IPS-18c (cell line): Measurements from ENCODE around the gene HMGN3.
"Not testable (repeated sequence)": the region's sequence is repeated elsewhere in the genome, so short reads cannot be mapped to it uniquely, and the experiment has no call there.

Source experiments
- H3K4me3 ChIP-seq: 2 replicates; pipeline ENCODE4 v1.7.0; 2013; ENCODE audit warnings: low read depth, mild to moderate bottlenecking, low read length, moderate library complexity; ENCODE audit not compliant: insufficient read depth
- H3K9me3 ChIP-seq: one replicate; pipeline ENCODE4 v1.6.1; 2013; ENCODE audit warnings: mild to moderate bottlenecking, low read length, moderate library complexity; ENCODE audit not compliant: control insufficient read depth, insufficient read depth

HMGN3 gene

DNA sequence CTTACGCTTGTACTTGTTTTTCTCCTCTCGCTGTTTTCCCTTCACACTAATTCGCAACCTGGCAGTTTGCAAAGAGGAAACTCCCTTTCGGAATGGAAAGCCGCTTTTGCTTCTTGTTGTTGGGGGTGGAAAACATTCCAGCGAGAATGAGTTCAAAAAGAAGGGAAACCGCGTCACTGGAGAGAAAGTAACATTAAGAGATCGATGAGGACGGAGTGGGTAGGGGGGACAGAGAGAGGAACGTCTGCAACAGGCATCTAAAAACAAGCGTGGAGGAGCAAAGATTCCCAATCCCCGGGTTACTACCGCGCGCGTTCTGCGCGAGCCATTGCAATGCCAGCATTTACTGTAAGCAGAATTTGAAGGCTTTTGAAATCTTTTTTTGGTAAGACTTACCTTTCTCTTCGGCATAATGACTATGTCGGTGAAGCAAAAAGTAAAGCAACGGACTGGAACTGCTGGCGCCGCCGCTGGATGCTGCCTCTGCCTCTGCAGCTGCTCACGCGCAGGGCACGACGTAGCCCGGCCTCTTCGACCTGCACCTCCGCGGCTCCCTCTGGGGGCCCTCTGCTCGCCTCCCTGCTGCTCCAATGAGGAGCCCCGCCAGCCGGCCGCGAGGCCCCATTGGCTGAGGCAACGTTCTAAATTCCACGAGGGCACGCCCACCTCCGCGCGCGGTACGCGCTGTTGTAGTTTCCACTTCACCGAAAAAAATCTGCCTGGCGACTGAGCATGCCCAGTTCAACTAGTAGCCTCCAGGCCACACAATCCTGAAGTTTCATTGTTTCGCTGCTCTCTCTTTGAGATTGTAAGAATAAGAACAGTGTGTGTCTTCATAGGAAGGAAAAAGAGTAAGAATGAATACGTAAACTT lies at the start of gene HMGN3:
Gene HMGN3 (minus strand): TSS at position 533 of the 873 bp plus-strand sequence.
- Histone ChIP-seq H3K9me3 (no peaks in the 10 kb centered on the region), H3K4me3 (peak within 1 kb of the TSS; percentile 59)

DNA sequence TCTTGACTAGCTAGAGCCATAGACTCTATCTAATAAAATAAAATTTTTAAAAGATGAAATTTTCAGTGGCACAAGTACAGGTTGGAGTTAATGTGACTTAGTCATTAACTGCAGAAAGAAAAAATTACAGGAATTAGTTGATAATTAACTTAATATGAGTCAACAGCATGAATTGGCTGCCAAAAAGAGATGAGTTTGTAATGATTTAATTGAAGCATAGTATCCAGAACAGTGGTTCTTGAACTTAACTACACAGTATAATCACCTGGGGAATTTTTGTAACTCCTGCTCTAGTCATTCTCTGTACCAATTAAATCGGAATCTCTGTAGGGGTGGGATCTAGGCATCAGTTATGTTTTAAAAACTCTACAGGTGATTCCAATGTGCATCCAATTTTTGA lies 46.3 kb upstream of the HMGN3 start:
- H3K4me3 ChIP-seq = no peak overlapping the region

DNA sequence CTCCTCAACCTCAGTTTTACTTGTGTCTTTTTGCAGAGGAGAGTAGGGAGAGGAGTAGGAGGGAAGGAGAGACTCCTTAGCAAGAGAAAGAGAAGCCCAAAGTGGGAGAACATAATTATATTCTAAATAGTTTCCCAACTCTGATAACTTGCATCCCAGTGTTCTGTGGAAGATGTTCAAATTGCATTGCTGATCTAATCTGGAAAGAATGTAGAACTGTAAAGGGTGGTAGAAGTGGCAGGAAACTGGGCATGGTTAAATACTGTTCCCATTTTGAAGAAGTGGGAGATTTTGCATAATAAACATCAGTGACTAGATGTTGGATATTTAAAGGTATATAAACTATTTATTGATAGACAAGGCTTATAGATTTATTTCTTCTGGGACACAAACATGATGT lies 42.6 kb upstream of the HMGN3 start:
- H3K4me3 ChIP-seq = no peak overlapping the region
- peaks cover 2% of the 10 kb centered on the region for H3K9me3 ChIP-seq

More for the DNA sequence above, 46.3 kb upstream of the HMGN3 start:
- H3K9me3 ChIP-seq = peaks cover 4% of the 10 kb centered on the region

DNA sequence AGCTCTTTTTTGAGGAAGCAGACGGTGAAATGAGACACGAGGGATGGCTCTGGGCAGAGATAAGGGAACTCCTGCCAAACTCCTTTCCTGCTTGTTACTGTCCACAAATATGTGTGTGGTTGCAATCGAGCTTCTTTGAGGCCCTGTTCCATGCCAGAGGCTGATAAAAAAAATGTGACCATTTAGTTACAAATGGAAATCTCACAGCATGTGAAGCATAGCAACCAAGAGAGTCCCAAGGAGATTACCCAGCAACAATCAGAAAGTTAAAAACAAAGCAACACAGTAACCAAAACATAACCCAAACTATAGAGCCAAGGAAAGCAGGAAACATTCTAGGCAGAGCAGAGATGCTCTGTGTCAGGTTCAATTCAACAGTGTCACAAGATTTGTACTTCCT lies 35.4 kb upstream of the HMGN3 start:
- no peak overlapping the region for H3K4me3 ChIP-seq
- no peaks in the 10 kb centered on the region for H3K9me3 ChIP-seq

DNA sequence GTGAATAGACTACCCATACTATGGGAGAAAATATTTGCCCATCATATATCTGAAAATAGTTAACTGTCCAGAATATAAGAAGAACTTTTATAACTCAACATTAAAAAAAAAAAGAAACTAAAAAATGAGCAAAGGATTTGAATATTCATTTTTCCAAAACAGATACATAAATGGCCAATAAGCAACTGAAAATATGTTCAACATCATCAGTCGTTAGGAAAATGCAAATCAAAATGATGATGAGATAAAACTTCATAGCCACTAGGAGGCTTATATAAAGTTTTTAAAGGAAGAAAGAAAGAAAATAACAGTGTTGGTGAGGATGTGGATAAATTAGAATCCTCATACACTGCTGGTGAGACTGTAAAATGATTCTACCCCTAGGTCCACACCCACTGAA lies 32.6 kb upstream of the HMGN3 start:
- no peaks in the 10 kb centered on the region for H3K9me3 ChIP-seq
- no peak overlapping the region for H3K4me3 ChIP-seq

DNA sequence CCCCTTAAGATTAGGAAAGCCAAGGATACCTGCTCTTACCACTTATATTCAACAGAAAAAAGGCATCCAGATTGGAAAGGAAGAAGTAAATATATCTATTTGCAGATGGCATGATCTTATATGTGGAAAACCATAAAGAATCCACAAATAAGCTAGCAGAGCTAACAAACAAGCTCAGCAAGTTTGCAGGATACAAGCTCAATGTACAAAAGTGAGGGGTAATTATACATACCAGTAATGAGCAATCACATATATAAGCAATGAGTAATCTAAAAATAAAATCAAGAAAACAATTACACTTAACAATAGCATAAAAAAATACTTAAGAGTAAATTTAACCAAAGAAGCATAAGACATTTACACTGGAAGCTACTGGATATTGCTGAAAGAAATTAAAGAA lies 31.6 kb upstream of the HMGN3 start:
- no peaks in the 10 kb centered on the region for H3K9me3 ChIP-seq
- no peak overlapping the region for H3K4me3 ChIP-seq

DNA sequence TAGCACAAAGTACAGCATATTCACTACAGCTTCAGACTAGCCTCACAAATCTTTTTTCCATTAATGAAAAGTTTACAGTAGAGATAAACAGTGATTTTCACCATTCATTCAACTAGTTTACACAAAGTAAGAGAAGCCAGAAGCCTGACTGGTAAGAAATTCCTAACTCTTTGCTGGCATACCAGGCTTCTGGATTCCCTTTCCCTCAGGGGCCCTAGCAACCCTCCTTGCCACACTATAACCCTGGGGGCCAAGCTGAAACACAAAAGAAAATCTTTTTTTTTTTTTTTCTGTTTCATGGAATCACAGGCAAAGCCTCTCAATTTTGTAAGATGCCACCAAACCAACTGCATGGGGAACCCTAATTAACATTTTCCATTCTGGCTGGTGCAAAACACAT lies 28.9 kb upstream of the HMGN3 start:
- no peaks in the 10 kb centered on the region for H3K9me3 ChIP-seq
- H3K4me3 ChIP-seq = no peak overlapping the region

DNA sequence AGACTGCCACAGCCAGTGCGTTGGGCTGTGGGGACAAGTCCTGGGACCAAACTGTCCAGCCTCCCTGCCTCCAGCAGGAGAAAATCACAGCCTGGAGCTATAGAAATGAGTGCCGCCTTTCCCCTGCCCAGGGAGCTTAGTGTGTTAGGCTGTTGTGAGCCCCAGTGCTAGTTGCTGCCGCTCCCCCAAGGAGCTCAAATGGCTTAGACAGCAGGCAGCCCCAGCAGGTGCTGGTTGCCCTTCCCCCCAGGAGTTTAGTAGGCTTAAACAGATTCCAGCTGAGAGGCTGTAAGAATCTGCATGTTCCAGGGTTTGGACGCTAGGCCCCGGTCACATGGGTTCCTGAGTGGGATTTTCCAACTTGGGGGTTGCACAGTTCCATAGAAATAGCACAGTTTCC lies 27.2 kb upstream of the HMGN3 start:
- Histone ChIP-seq H3K4me3 (no peak overlapping the region), H3K9me3 (no peaks in the 10 kb centered on the region)

DNA sequence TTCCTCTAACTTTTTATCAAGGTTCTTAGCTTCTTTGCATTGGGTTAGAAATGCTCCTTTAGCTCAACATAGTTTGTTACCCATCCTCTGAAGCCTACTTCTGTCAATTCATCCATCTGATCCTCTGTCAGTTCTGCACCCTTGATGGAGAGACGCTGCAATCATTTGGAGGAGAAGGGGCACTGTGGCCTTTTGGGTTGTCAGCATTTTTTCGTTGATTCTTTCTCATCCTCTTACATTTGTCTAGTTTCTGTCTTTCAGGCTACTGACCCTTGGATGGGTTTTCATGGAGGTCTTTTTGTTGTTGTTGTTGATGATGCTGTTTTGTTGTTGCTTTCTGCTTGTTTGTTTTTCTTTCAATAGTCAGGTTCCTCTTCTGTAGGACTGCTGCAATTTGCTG lies 26.3 kb upstream of the HMGN3 start:
- Histone ChIP-seq H3K4me3 (no peak overlapping the region), H3K9me3 (no peaks in the 10 kb centered on the region)

DNA sequence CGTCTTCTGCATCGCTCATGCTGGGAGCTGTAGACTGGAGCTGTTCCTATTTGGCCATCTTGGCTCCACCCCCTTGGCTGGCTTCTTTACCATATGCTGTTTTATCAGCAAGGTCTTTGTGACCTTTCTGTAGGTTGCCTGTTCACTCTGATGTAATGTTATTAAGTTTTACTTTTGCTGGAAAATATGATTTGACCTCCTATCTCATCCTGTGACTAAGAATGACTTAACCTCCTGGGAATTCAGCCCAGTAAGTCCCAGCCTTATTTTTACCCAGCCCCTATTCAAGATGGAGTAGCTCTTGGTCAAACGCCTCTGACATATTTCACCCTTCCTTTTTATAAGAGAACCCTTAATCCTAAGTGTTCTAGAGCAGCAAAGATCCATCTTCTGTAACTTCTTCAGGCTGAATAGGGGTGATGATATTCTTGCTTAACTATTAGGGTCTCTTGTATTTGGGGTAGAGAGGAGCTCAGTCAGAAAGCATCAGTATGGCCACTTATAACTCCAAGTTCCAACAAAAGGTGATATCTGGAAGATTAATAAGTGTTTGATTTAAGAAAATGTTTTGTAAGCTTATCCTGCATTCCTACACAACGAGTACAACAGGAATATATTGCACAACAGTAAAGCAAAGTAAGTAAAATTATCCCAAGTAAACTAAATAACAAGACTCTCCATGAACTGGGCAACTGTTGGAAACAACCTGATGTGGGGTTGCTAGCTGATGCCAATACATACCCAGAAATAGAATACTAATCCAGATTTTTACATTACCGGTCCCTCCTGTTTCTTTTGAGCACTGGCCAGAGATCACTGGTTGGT lies 23.1 kb upstream of the HMGN3 start:
- Histone ChIP-seq H3K9me3 (no peaks in the 10 kb centered on the region), H3K4me3 (no peak overlapping the region)

DNA sequence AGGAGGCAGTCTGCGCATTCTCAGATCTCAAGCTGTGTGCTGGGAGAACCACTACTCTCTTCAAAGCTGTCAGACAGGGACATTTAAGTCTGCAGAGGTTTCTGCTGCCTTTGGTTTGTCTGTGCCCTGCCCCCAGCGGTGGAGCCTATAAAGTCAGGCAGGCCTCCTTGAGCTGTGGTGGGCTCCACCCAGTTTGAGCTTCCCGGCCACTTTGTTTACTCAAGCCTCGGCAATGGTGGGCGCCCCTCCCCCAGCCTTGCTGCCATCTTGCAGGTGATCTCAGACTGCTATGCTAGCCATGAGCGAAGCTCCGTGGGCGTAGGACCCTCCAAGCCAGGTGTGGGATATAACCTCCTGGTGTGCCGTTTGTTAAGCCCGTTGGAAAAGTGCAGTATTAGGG lies 22.3 kb upstream of the HMGN3 start:
- H3K4me3 ChIP-seq = not testable (repeated sequence)

DNA sequence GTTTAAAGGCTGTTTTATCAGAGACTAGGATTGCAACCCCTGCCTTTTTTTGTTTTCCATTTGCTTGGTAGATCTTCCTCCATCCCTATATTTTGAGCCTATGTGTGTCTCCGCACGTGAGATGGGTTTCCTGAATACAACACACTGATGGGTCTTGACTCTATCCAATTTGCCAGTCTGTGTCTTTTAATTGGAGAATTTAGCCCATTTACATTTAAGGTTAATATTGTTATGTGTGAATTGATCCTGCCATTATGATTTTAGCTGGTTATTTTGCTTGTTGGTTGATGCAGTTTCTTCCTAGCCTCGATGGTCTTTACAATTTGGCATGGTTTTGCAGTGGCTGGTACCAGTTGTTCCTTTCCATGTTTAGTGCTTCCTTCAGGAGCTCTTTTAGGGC lies 20.6 kb upstream of the HMGN3 start:
- H3K4me3 ChIP-seq, H3K9me3 ChIP-seq: not testable (repeated sequence)

More for the DNA sequence above, 22.3 kb upstream of the HMGN3 start:
- not testable (repeated sequence) for H3K9me3 ChIP-seq

DNA sequence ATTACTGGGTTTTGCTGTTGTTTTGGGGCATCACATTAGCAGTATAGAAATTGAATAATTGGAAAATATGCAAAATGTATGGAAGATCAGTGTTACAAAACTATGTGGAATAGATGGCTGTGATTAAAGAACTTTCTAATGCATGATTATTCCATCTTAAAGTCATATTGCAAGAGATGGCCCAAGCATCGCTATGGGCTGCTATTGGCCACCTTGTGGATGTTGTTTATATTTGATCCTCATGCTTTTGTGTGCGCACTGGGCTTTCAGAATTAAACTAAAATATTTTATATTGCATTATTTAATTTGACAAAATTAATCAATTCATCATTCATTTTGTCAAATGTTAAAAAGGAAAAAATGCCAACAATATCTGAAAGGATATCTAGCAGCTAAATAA lies 16.1 kb upstream of the HMGN3 start:
- Histone ChIP-seq H3K4me3 (no peak overlapping the region), H3K9me3 (no peaks in the 10 kb centered on the region)

DNA sequence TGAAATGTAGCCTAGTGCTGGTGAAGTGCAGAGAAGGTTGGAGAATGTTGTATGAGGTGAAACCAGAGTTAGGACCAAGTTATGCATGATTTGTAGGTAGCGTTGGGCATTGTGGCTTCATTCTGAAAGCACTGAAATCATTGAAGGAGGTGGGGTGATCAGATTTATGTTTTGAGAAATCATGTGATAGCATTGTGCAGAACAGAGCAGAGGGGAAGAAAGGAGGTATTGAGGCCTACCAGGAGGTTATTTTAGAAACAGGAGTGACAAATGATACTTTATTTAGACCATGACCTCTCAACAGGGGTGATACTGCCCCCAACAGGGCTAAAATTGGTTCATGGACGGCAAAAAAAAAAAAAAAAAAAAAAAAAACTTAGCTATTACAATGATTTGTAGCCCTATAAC lies 15.6 kb upstream of the HMGN3 start:
- H3K9me3 ChIP-seq = no peaks in the 10 kb centered on the region
- no peak overlapping the region for H3K4me3 ChIP-seq

DNA sequence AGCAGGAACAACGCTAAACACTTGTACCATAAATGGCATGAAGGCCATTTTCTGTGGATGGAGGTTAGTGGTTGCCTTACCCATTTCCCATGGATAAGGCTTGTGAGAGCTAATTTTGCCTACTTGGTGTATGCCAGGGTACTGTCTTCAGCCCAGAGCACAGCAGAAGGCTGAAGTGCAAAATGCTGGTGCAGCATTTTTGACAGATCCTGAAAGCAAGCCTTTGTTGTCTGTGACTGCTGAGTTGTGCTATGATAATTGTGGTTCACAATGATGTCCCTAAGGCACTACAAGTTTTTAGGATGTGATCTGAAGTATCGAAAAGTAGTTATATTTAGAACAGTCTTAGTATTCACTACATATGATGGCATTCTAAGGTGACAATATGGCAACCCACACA lies 14.7 kb upstream of the HMGN3 start:
- H3K4me3 ChIP-seq = no peak overlapping the region

DNA sequence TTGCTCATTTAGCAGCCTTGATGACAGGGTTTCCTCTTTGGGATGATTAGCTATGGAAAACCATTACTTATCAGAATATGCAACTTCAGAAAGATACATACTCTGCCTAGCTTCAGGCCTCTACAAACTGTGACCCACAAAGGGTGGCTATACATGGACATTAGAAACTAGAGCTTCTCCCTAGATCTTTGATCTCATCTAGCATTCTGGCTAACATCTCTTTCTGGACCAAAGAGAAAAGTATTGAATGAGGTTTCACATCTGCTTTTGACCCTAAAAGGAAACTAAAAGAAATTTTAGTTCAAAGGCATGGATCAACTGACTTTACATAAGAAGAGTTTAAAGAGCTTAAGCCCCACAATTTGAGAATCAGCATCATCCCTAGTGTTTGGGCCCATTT lies 12.4 kb upstream of the HMGN3 start:
- Histone ChIP-seq H3K4me3 (no peak overlapping the region), H3K9me3 (no peaks in the 10 kb centered on the region)

More for the DNA sequence above, 14.7 kb upstream of the HMGN3 start:
- no peaks in the 10 kb centered on the region for H3K9me3 ChIP-seq

DNA sequence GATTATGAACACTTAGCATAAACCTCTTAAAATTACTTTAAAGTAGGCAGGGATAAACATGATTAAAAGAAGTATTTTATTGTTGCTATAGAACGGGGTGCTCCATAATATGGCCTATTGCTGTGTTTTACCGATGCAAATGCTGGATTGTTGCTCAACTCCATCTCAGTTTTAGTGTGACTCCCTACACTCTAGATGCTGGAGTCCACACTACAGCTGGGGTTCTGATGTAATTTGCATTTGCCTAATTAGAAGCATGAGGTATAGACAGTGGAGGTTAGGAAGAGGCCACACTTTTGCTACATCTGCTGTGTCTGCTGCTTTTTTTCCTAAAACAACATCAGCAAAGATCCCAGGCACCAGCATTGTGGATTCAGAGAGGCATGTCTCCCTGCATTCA lies 6.7 kb upstream of the HMGN3 start:
- Histone ChIP-seq H3K4me3 (no peak overlapping the region), H3K9me3 (no peaks in the 10 kb centered on the region)

DNA sequence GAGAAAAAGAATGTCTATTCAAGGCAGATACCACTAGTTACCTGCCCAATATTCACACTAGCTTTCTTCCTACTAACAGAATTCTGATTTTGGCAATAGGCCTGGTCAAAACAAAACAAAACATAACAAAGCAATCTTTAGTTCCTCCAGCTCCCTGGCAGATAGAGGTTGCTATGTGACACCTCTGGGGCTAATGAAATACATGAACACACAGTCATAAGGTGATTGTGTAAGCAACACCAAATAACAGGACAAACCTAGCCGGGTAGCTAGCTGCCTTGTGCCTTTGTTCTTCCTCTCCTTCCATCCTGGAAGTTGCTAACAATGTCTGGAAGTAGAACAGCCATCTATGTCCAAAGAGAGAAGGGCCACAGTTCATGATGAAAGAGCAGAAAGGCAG lies 6.0 kb upstream of the HMGN3 start:
- no peaks in the 10 kb centered on the region for H3K9me3 ChIP-seq
- no peak overlapping the region for H3K4me3 ChIP-seq
